Uterus (tissue), 2 donors: ENCODE results near the gene ROS1.

Experiments used
- POLR2A ChIP-seq, 2 donors: fragments of 450-650 bp; IDR thresholded peaks; one replicate each; pipeline ENCODE4 v1.6.1; 2016; ENCODE audit warnings: antibody characterized with exemption in 2 of 2, mild to moderate bottlenecking in 1 of 2, moderate library complexity in 1 of 2
- TF ChIP-seq, protein P1 (sequence below), 4 experiments: fragments of 200-600 bp in 2 of 4; fragments of 450-650 bp in 2 of 4; sonication (generic) in 2 of 4; IDR thresholded peaks; one replicate each; pipeline ENCODE4 v1.5.1; 2016 to 2019; ENCODE audit warnings: antibody characterized with exemption in 4 of 4, mild to moderate bottlenecking in 2 of 4, moderate library complexity in 1 of 4

DNA sequence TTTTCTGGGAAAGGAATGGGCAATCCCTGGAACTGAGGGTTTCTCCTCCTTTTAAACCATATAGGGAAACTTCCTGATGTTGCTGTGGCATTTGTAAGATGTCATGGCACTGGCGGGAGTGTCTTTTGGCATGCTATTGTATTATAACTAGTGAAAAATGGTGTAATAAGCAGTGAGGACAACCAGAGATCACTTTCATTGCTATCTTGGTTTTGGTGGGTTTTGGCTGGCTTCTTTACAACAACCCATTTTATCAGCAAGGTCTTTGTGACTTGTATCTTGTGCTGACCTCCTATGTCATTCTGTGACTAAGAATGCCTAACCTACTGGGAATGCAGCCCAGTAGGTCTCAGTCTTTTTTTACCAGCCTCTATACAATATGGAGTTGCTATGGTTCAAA, 47.7 kb upstream of the ROS1 start:
- no peak for TF ChIP-seq POLR2A (IDR thresholded peaks at IDR 0.05)
- TF ChIP-seq, protein P1, sequence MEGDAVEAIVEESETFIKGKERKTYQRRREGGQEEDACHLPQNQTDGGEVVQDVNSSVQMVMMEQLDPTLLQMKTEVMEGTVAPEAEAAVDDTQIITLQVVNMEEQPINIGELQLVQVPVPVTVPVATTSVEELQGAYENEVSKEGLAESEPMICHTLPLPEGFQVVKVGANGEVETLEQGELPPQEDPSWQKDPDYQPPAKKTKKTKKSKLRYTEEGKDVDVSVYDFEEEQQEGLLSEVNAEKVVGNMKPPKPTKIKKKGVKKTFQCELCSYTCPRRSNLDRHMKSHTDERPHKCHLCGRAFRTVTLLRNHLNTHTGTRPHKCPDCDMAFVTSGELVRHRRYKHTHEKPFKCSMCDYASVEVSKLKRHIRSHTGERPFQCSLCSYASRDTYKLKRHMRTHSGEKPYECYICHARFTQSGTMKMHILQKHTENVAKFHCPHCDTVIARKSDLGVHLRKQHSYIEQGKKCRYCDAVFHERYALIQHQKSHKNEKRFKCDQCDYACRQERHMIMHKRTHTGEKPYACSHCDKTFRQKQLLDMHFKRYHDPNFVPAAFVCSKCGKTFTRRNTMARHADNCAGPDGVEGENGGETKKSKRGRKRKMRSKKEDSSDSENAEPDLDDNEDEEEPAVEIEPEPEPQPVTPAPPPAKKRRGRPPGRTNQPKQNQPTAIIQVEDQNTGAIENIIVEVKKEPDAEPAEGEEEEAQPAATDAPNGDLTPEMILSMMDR (IDR thresholded peaks at IDR 0.05), result no peak
